ENCODE data around the gene GH1. TPM values are rescaled to one million over a fixed set of nuclear protein-coding genes. Genes with fewer than 3 reads are reported as not detected.

GH1 gene
- polyA plus RNA-seq, 1 of the 3 experiments (the other 2 are of a cell fraction), result not detected

GRCh38 chr17:63919311-63919723 lies 678 bp upstream of the GH1 start:
- Histone ChIP-seq H3K27ac (ENCODE audit: low read depth in 2 of 2, low read length in 1 of 2) (no peak overlapping the region), H3K79me2 (ENCODE audit: insufficient read depth) (no peaks in the 10 kb centered on the region), H3K4me1 (ENCODE audit: control insufficient read depth in 1 of 2, insufficient read depth in 2 of 2, low read depth in 1 of 2, low read length in 1 of 2) (no peaks in the 10 kb centered on the region), H3K4me2 (no peak overlapping the region), H3K9ac (no peak overlapping the region), H3K9me2 (no peaks in the 10 kb centered on the region), H3F3A (replicated peaks; ENCODE audit: insufficient read depth) (no peaks in the 10 kb centered on the region), H2AFZ (ENCODE audit: low read depth) (no peak overlapping the region), H3K36me3 (replicated peaks in 1 of 2; ENCODE audit: control insufficient read depth in 1 of 2, insufficient read depth in 2 of 2, low read length in 1 of 2) (no peaks in the 10 kb centered on the region), H3K9me3 (no peaks in the 10 kb centered on the region), H4K20me1 (ENCODE audit: insufficient read depth) (no peaks in the 10 kb centered on the region), H3K27me3 (ENCODE audit: insufficient read depth) (peaks cover 31% of the 10 kb centered on the region), H3K4me3 (ENCODE audit: low read depth in 2 of 2, low read length in 1 of 2) (no peak overlapping the region)
- DNase-seq, result peak; percentile 89
- 31% methylated on average over 8 of the region's 8 CpGs for WGBS (ENCODE audit: low lambda C conversion rate)
- POLR2A ChIA-PET, result no interaction called here
- CTCF ChIA-PET, result interaction anchor here (0.6 to 6.7 kb wide), 75 partner anchors 8 to 500 kb away, joined by 3 to 214 read pairs (median 6); partner anchors contain the start of genes CD79B, CSHL1, ERN1 and ICAM2
- TF ChIP-seq CTCF (IDR thresholded peaks at IDR 0.05), result peak; percentile 96
- peak; percentile 92 for TF ChIP-seq RAD21 (IDR thresholded peaks at IDR 0.05; ENCODE audit: low read length)
- peak; percentile 80 for TF ChIP-seq SMC3 (IDR thresholded peaks at IDR 0.05; ENCODE audit: low read depth, low read length)
- no peak for TF ChIP-seq YY1 (IDR thresholded peaks at IDR 0.05; ENCODE audit: low read depth)

- H4K20me1 ChIP-seq (ENCODE audit: insufficient read depth), result no peaks in the 10 kb centered on the region
- H3K4me1 ChIP-seq (ENCODE audit: control insufficient read depth in 1 of 2, insufficient read depth in 2 of 2, low read depth in 1 of 2, low read length in 1 of 2), result no peaks in the 10 kb centered on the region
- WGBS (ENCODE audit: low lambda C conversion rate), result 71% methylated on average over 10 of the region's 10 CpGs
- H3K4me3 ChIP-seq (ENCODE audit: low read depth in 2 of 2, low read length in 1 of 2), result no peak overlapping the region
- ChIA-PET POLR2A (interaction anchor here (1.5 kb wide), 1 partner anchor 212 kb away, joined by 3 read pairs; the partner anchor contains the start of gene ERN1), CTCF (interaction anchor here (1.0 to 6.7 kb wide), 36 partner anchors 11 to 501 kb away, joined by 3 to 214 read pairs (median 11); partner anchors contain the start of genes CD79B, ERN1, ICAM2 and PRR29)
- H3K27ac ChIP-seq (ENCODE audit: low read depth in 2 of 2, low read length in 1 of 2), result no peak overlapping the region
- no peaks in the 10 kb centered on the region for H3F3A ChIP-seq (replicated peaks; ENCODE audit: insufficient read depth)
- no peak for DNase-seq
- H3K9me2 ChIP-seq, result no peaks in the 10 kb centered on the region
- no peaks in the 10 kb centered on the region for H3K9me3 ChIP-seq
- H3K36me3 ChIP-seq (replicated peaks in 1 of 2; ENCODE audit: control insufficient read depth in 1 of 2, insufficient read depth in 2 of 2, low read length in 1 of 2), result no peaks in the 10 kb centered on the region
- H3K79me2 ChIP-seq (ENCODE audit: insufficient read depth), result no peaks in the 10 kb centered on the region
- peaks cover 40% of the 10 kb centered on the region for H3K27me3 ChIP-seq (ENCODE audit: insufficient read depth)
- H3K4me2 ChIP-seq, result no peak overlapping the region
- TF ChIP-seq MXI1 (IDR thresholded peaks at IDR 0.05; ENCODE audit: low read depth, low read length) (no peak), SIN3A (IDR thresholded peaks at IDR 0.05; ENCODE audit: borderline replicate concordance, low read depth, low read length) (no peak), PBX3 (IDR thresholded peaks at IDR 0.05) (no peak), POLR2AphosphoS5 (IDR thresholded peaks at IDR 0.05; ENCODE audit: low read depth, low read length) (no peak), FOXJ3 (CRISPR knock-in tag; IDR thresholded peaks at IDR 0.05) (no peak), CTCF (IDR thresholded peaks at IDR 0.05) (no peak), RFX5 (IDR thresholded peaks at IDR 0.05; ENCODE audit: low read length) (no peak), NFIC (IDR thresholded peaks at IDR 0.05; ENCODE audit: borderline replicate concordance) (no peak), GABPA (IDR thresholded peaks at IDR 0.05; ENCODE audit: low read depth) (no peak), SMC3 (IDR thresholded peaks at IDR 0.05; ENCODE audit: low read depth, low read length) (no peak), USF2 (IDR thresholded peaks at IDR 0.05; ENCODE audit: borderline replicate concordance, low read depth, low read length) (no peak), CHD2 (IDR thresholded peaks at IDR 0.05; ENCODE audit: low read length, partially characterized antibody) (no peak), MAX (IDR thresholded peaks at IDR 0.05; ENCODE audit: low read depth) (no peak), MEF2A (IDR thresholded peaks at IDR 0.05; ENCODE audit: borderline replicate concordance, low read depth) (no peak), GATA2 (CRISPR knock-in tag; IDR thresholded peaks at IDR 0.05) (no peak), EP300 (IDR thresholded peaks at IDR 0.05; ENCODE audit: borderline replicate concordance in 1 of 2, low read depth in 1 of 2, low read length in 1 of 2) (no peak), NRF1 (IDR thresholded peaks at IDR 0.05; ENCODE audit: low read depth, low read length) (no peak)
- no peak overlapping the region for H3K9ac ChIP-seq
- H2AFZ ChIP-seq (ENCODE audit: low read depth), result no peak overlapping the region
Measured at GRCh38 chr17:63918305-63918704, 334 bp downstream of the GH1 start.

All from SK-N-SH (cell line).